ENCODE measurements around the gene SLC5A1. TPM values are rescaled to one million over a fixed set of nuclear protein-coding genes. Genes with fewer than 3 reads are reported as not detected.

SLC5A1 gene
- total and polyA plus RNA-seq, 2 of the 8 experiments (the other 6 are each of a cell fraction or from before 2014, with no cell fraction given), result 0.06 TPM; not detected in 1

- FAIRE-seq (no peak), DNase-seq (ENCODE audit: low read depth in 1 of 2, low spot score in 2 of 2) (peak; percentile 27 to 68)
- Histone ChIP-seq H2BK5ac (ENCODE audit: low read depth, low read length) (no peak overlapping the region), H3K27me3 (replicated peaks in 1 of 4; ENCODE audit: control insufficient read depth in 3 of 4, extremely low read depth in 1 of 4, insufficient read depth in 3 of 4, low read length in 3 of 4) (no peaks in the 10 kb centered on the region), H4K5ac (ENCODE audit: insufficient read length, low read depth, low read length) (no peak overlapping the region), H3K14ac (ENCODE audit: insufficient read length) (no peak overlapping the region), H3K27ac (ENCODE audit: low read depth, low read length) (no peak overlapping the region), H3K4me3 (ENCODE audit: extremely low read depth in 1 of 4, insufficient read depth in 2 of 4, low read depth in 3 of 4, low read length in 4 of 4) (no peak overlapping the region), H3K23ac (ENCODE audit: insufficient read length) (no peak overlapping the region), H3K4me1 (replicated peaks in 1 of 4; ENCODE audit: control insufficient read depth in 3 of 4, insufficient read depth in 4 of 4, low read length in 3 of 4) (no peaks in the 10 kb centered on the region), H3K4me2 (ENCODE audit: insufficient read depth in 1 of 2, low read depth in 2 of 2, low read length in 2 of 2) (no peak overlapping the region), H3K56ac (replicated peaks; ENCODE audit: insufficient read length, low read depth, low read length) (no peak overlapping the region), H2AK5ac (ENCODE audit: low read depth, low read length) (no peak overlapping the region), H3K4ac (replicated peaks; ENCODE audit: insufficient read length, low read depth, low read length) (no peak overlapping the region), H3K9me3 (ENCODE audit: insufficient read depth in 2 of 2, low read depth in 1 of 2, low read length in 1 of 2) (no peaks in the 10 kb centered on the region), H4K8ac (ENCODE audit: extremely low read depth, insufficient read depth, low read length) (no peak overlapping the region), H2BK15ac (ENCODE audit: low read length) (no peak overlapping the region), H3K18ac (ENCODE audit: extremely low read depth, low read length) (no peak overlapping the region), H2AFZ (ENCODE audit: low read length) (no peak overlapping the region), H2BK12ac (ENCODE audit: low read depth, low read length) (no peak overlapping the region), H4K20me1 (replicated peaks in 1 of 2; ENCODE audit: control insufficient read depth in 1 of 2, insufficient read depth in 2 of 2, low read length in 2 of 2) (no peaks in the 10 kb centered on the region), H2BK20ac (ENCODE audit: low read length) (no peak overlapping the region), H3K9ac (replicated peaks in 1 of 4; ENCODE audit: extremely low read depth in 1 of 4, low read depth in 3 of 4, low read length in 3 of 4) (no peak overlapping the region), H2BK120ac (replicated peaks; ENCODE audit: low read depth, low read length) (no peak overlapping the region), H3K79me1 (ENCODE audit: low read depth, low read length) (no peaks in the 10 kb centered on the region), H3K23me2 (ENCODE audit: low read depth, low read length) (no peaks in the 10 kb centered on the region), H4K91ac (replicated peaks; ENCODE audit: insufficient read length, low read length) (no peak overlapping the region), H3K79me2 (ENCODE audit: control insufficient read depth in 1 of 2, insufficient read depth in 2 of 2, low read length in 2 of 2) (no peaks in the 10 kb centered on the region), H3K36me3 (ENCODE audit: control insufficient read depth in 2 of 4, insufficient read depth in 4 of 4, low read length in 3 of 4) (no peaks in the 10 kb centered on the region)
- POLR2A ChIA-PET (ENCODE audit: partially characterized antibody), result no interaction called here
- TF ChIP-seq, protein P1, sequence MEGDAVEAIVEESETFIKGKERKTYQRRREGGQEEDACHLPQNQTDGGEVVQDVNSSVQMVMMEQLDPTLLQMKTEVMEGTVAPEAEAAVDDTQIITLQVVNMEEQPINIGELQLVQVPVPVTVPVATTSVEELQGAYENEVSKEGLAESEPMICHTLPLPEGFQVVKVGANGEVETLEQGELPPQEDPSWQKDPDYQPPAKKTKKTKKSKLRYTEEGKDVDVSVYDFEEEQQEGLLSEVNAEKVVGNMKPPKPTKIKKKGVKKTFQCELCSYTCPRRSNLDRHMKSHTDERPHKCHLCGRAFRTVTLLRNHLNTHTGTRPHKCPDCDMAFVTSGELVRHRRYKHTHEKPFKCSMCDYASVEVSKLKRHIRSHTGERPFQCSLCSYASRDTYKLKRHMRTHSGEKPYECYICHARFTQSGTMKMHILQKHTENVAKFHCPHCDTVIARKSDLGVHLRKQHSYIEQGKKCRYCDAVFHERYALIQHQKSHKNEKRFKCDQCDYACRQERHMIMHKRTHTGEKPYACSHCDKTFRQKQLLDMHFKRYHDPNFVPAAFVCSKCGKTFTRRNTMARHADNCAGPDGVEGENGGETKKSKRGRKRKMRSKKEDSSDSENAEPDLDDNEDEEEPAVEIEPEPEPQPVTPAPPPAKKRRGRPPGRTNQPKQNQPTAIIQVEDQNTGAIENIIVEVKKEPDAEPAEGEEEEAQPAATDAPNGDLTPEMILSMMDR (IDR thresholded peaks at IDR 0.05; ENCODE audit: control extremely low read depth in 1 of 3, insufficient read depth in 1 of 3, low read depth in 1 of 3, low read length in 3 of 3), result peak; percentile 78 to 82 (median 80)
- TF ChIP-seq ATF3 (IDR thresholded peaks at IDR 0.05; ENCODE audit: insufficient read depth, low read depth, low read length) (no peak), MAFK (IDR thresholded peaks at IDR 0.05; ENCODE audit: low read depth, low read length) (no peak), RNF2 (IDR thresholded peaks at IDR 0.05; ENCODE audit: borderline replicate concordance, low read depth, low read length, missing control alignments, poor library complexity, severe bottlenecking) (no peak), RAD21 (IDR thresholded peaks at IDR 0.05 in 1 of 2, conservative IDR thresholded peaks at IDR 0.05 in 1 of 2; ENCODE audit: low read depth in 2 of 2, low read length in 2 of 2) (peak; percentile 51 to 63), TCF12 (IDR thresholded peaks at IDR 0.05; ENCODE audit: low read depth, low read length) (no peak), PHF8 (conservative IDR thresholded peaks at IDR 0.05; ENCODE audit: low read depth, low read length) (no peak), HDAC6 (IDR thresholded peaks at IDR 0.05; ENCODE audit: low read depth, low read length) (no peak)
- WGBS, 2 experiments (ENCODE audit: extremely low coverage in 1 of 2, insufficient coverage in 1 of 2, insufficient read length in 1 of 2, insufficient replicate concordance in 2 of 2, low coverage in 1 of 2, low lambda C conversion rate in 2 of 2, missing lambda C conversion rate in 1 of 2), result 44% methylated on average over 4 of the region's 4 CpGs; no CpG with 5 or more reads in 1 of the 2 experiments
- CTCF ChIA-PET (ENCODE audit: partially characterized antibody), result interaction anchor here (0.8 to 2.5 kb wide), 9 partner anchors 13 to 873 kb away, joined by 3 to 9 read pairs (median 3); no protein-coding TSS in a partner anchor
These were observed 84.8 kb downstream of the SLC5A1 start for GRCh38 chr22:32127904-32128303.

All from H1 (cell line).